ENCODE data around the gene DDX18. TPM values are rescaled to one million over a fixed set of nuclear protein-coding genes. Genes with fewer than 3 reads are reported as not detected.

DDX18 gene
- total RNA-seq, 3 donors from 2014 or later, result 42.4 to 48.1 (median 43.1) TPM

GRCh38 chr2:117835990-117836760 lies 21.7 kb downstream of the DDX18 start:
- peak; percentile 63 for TF ChIP-seq CTCF (IDR thresholded peaks at IDR 0.05)
- DNase-seq (peak; percentile 73 to 84 (median 83)), ATAC-seq (peak; percentile 93)
- H3K36me3 ChIP-seq (ENCODE audit: low read depth), result no peaks in the 10 kb centered on the region
- no peak overlapping the region for H3K4me3 ChIP-seq
- peaks cover 9% of the 10 kb centered on the region for H3K4me1 ChIP-seq (ENCODE audit: low read depth)
- H3K9me3 ChIP-seq, result no peaks in the 10 kb centered on the region
- intact Hi-C loops (cut with DNase I, micrococcal nuclease), result loop anchor here in 1 of 2 donors (10.0 kb wide), 1 partner anchor 169 kb away; no protein-coding TSS in a partner anchor

GRCh38 chr2:117845304-117845703 lies 30.8 kb downstream of the DDX18 start:
- H3K4me1 ChIP-seq (ENCODE audit: low read depth), result no peaks in the 10 kb centered on the region
- no peak for ATAC-seq
- H3K36me3 ChIP-seq (ENCODE audit: low read depth), result no peaks in the 10 kb centered on the region
- TF ChIP-seq CTCF (IDR thresholded peaks at IDR 0.05), result no peak
- intact Hi-C loops (cut with DNase I, micrococcal nuclease), result no loop called here
- H3K4me3 ChIP-seq, result no peak overlapping the region
- DNase-seq, result no peak
- H3K9me3 ChIP-seq, result no peaks in the 10 kb centered on the region

GRCh38 chr2:117850015-117850414 lies 35.5 kb downstream of the DDX18 start:
- Histone ChIP-seq H3K36me3 (ENCODE audit: low read depth) (no peaks in the 10 kb centered on the region), H3K4me3 (no peak overlapping the region), H3K9me3 (no peaks in the 10 kb centered on the region), H3K4me1 (ENCODE audit: low read depth) (no peaks in the 10 kb centered on the region)
- no peak for TF ChIP-seq CTCF (IDR thresholded peaks at IDR 0.05)
- ATAC-seq, result no peak
- DNase-seq, result no peak
- intact Hi-C loops (cut with DNase I, micrococcal nuclease), result no loop called here

- ATAC-seq (no peak), DNase-seq (no peak)
- Histone ChIP-seq H3K36me3 (ENCODE audit: low read depth) (no peaks in the 10 kb centered on the region), H3K9me3 (no peaks in the 10 kb centered on the region), H3K4me1 (ENCODE audit: low read depth) (no peaks in the 10 kb centered on the region), H3K4me3 (no peak overlapping the region)
- intact Hi-C loops (cut with DNase I, micrococcal nuclease), result no loop called here
- TF ChIP-seq CTCF (IDR thresholded peaks at IDR 0.05), result no peak
Observed at GRCh38 chr2:117850461-117850860, 36.0 kb downstream of the DDX18 start.

GRCh38 chr2:117851969-117852368 lies 37.5 kb downstream of the DDX18 start:
- no peak for ATAC-seq
- H3K4me3 ChIP-seq, result no peak overlapping the region
- H3K36me3 ChIP-seq (ENCODE audit: low read depth), result no peaks in the 10 kb centered on the region
- H3K9me3 ChIP-seq, result no peaks in the 10 kb centered on the region
- no peak for TF ChIP-seq CTCF (IDR thresholded peaks at IDR 0.05)
- no peaks in the 10 kb centered on the region for H3K4me1 ChIP-seq (ENCODE audit: low read depth)
- no peak for DNase-seq
- intact Hi-C loops (cut with DNase I, micrococcal nuclease), result no loop called here

Measured in mucosa of descending colon (tissue), 3 donors.